H1 (cell line): ENCODE results near the gene MICU1. TPM values are rescaled to one million over a fixed set of nuclear protein-coding genes. Genes with fewer than 3 reads are reported as not detected.

Experiments used
- ATF2 ChIP-seq: IDR thresholded peaks from 2 replicates; pipeline ENCODE4 v1.6.1; 2012; ENCODE audit warnings: low read length, inconsistent platforms
- EZH2 ChIP-seq: fragments of 200-600 bp; sonication (generic); IDR thresholded peaks from 2 replicates; pipeline ENCODE4 v1.7.1; 2012; ENCODE audit warnings: low read depth, mild to moderate bottlenecking, moderate library complexity, low read length, inconsistent platforms; ENCODE audit not compliant: severe bottlenecking
- KDM4A ChIP-seq: IDR thresholded peaks from one replicate; pipeline ENCODE4 v1.7.1; 2012; ENCODE audit warnings: low read depth, mild to moderate bottlenecking, moderate library complexity, low read length, inconsistent platforms; ENCODE audit not compliant: severe bottlenecking
- RNF2 ChIP-seq: fragments of 200-900, 300-1000 bp; sonication (generic); IDR thresholded peaks from 2 replicates; pipeline ENCODE4 v1.7.1; 2016; ENCODE audit warnings: borderline replicate concordance, low read depth, mild to moderate bottlenecking, antibody characterized with exemption, low read length; ENCODE audit not compliant: poor library complexity, severe bottlenecking; ENCODE audit errors: missing control alignments
- polyA plus RNA-seq, 7 experiments: library from polyadenylated mRNA; depleted of rRNA in 3 of 7; stranded (reverse) in 5 of 7; unstranded in 2 of 7; fragments of >200 nt in 5 of 7; fragments of 200-250 nt in 2 of 7; gene quantifications; 1 replicate in 5 of 7; 2 replicates in 1 of 7; 4 replicates in 1 of 7; pipeline versions ENCODE4 v1.2.1 to v1.2.3, GENCODE V29; 2011 to 2013; ENCODE audit warnings: missing spikeins in 2 of 7, mixed read lengths in 2 of 7
- total RNA-seq: library from RNA; stranded (reverse); fragmentation: NEBNext Ultra II Directional; extraction: Animal tissue kit (Norgen Biotek cat#: 25700); gene quantifications from 2 replicates; pipeline ENCODE4 v1.2.1, GENCODE V29; 2021

The MICU1 gene
- total and polyA plus RNA-seq, 2 of the 8 experiments (the other 6 are each of a cell fraction or from before 2014, with no cell fraction given) = 18.0 to 36.7 TPM

- TF ChIP-seq RNF2 = no peak
- TF ChIP-seq ATF2 = no peak
- no peak for TF ChIP-seq KDM4A
- TF ChIP-seq EZH2 = no peak
Observed at GRCh38 chr10:72356115-72356514, 269.8 kb downstream of the MICU1 start (continued).
